Measurements from ENCODE around the gene P2RX4. TPM values are rescaled to one million over a fixed set of nuclear protein-coding genes. Genes with fewer than 3 reads are reported as not detected.
"Not testable (repeated sequence)": the region's sequence is repeated elsewhere in the genome, so short reads cannot be mapped to it uniquely, and the experiment has no call there.

Gene P2RX4
- total and polyA plus RNA-seq, 9 donors = 9.7 to 16.2 (median 13.2) TPM

GRCh38 chr12:121253638-121254335 is 43.9 kb downstream of the P2RX4 start:
- WGBS (ENCODE audit: insufficient coverage) = 80% methylated on average over 4 of the region's 15 CpGs
- Histone ChIP-seq H3K27me3 (ENCODE audit: control insufficient read depth, insufficient read depth, low read length) (no peaks in the 10 kb centered on the region), H3K4me1 (ENCODE audit: control insufficient read depth, insufficient read depth, low read length) (no peaks in the 10 kb centered on the region), H3K4me3 (ENCODE audit: low read length) (no peak overlapping the region), H3K27ac (ENCODE audit: low read length) (no peak overlapping the region), H3K36me3 (ENCODE audit: control insufficient read depth, insufficient read depth, low read length) (peaks cover 60% of the 10 kb centered on the region), H3K9me3 (replicated peaks; ENCODE audit: control insufficient read depth, low read depth, low read length) (no peaks in the 10 kb centered on the region)
- no peak for DNase-seq

- 93% methylated on average over 3 of the region's 9 CpGs for WGBS (ENCODE audit: insufficient coverage)
- Histone ChIP-seq H3K9me3 (replicated peaks; ENCODE audit: control insufficient read depth, low read depth, low read length) (no peaks in the 10 kb centered on the region), H3K4me1 (ENCODE audit: control insufficient read depth, insufficient read depth, low read length) (no peaks in the 10 kb centered on the region), H3K27me3 (ENCODE audit: control insufficient read depth, insufficient read depth, low read length) (no peaks in the 10 kb centered on the region), H3K27ac (ENCODE audit: low read length) (no peak overlapping the region), H3K36me3 (ENCODE audit: control insufficient read depth, insufficient read depth, low read length) (peaks cover 56% of the 10 kb centered on the region), H3K4me3 (ENCODE audit: low read length) (no peak overlapping the region)
- no peak for DNase-seq
These were observed 45.5 kb downstream of the P2RX4 start for GRCh38 chr12:121255433-121255832.

- DNase-seq; H3K27ac ChIP-seq (ENCODE audit: low read length); H3K4me3 ChIP-seq (ENCODE audit: low read length); H3K27me3 ChIP-seq (ENCODE audit: control insufficient read depth, insufficient read depth, low read length); H3K4me1 ChIP-seq (ENCODE audit: control insufficient read depth, insufficient read depth, low read length); H3K9me3 ChIP-seq (replicated peaks; ENCODE audit: control insufficient read depth, low read depth, low read length): not testable (repeated sequence)
- WGBS (ENCODE audit: insufficient coverage) = 85% methylated on average over 2 of the region's 8 CpGs
- H3K36me3 ChIP-seq (ENCODE audit: control insufficient read depth, insufficient read depth, low read length) = peaks cover 61% of the 10 kb centered on the region
These were observed 47.9 kb downstream of the P2RX4 start for GRCh38 chr12:121257704-121258449.

- WGBS (ENCODE audit: insufficient coverage) = 94% methylated on average over 9 of the region's 11 CpGs
- DNase-seq = no peak
- peaks cover 61% of the 10 kb centered on the region for H3K36me3 ChIP-seq (ENCODE audit: control insufficient read depth, insufficient read depth, low read length)
- H3K4me3 ChIP-seq (ENCODE audit: low read length) = no peak overlapping the region
- H3K9me3 ChIP-seq (replicated peaks; ENCODE audit: control insufficient read depth, low read depth, low read length) = no peaks in the 10 kb centered on the region
- no peak overlapping the region for H3K27ac ChIP-seq (ENCODE audit: low read length)
- no peaks in the 10 kb centered on the region for H3K27me3 ChIP-seq (ENCODE audit: control insufficient read depth, insufficient read depth, low read length)
- H3K4me1 ChIP-seq (ENCODE audit: control insufficient read depth, insufficient read depth, low read length) = no peaks in the 10 kb centered on the region
These were observed 49.1 kb downstream of the P2RX4 start for GRCh38 chr12:121259074-121259473.

GRCh38 chr12:121260091-121260490 is 50.2 kb downstream of the P2RX4 start:
- Histone ChIP-seq H3K36me3 (ENCODE audit: control insufficient read depth, insufficient read depth, low read length) (peaks cover 53% of the 10 kb centered on the region), H3K27ac (ENCODE audit: low read length) (no peak overlapping the region), H3K27me3 (ENCODE audit: control insufficient read depth, insufficient read depth, low read length) (no peaks in the 10 kb centered on the region), H3K9me3 (replicated peaks; ENCODE audit: control insufficient read depth, low read depth, low read length) (no peaks in the 10 kb centered on the region), H3K4me1 (ENCODE audit: control insufficient read depth, insufficient read depth, low read length) (no peaks in the 10 kb centered on the region), H3K4me3 (ENCODE audit: low read length) (no peak overlapping the region)
- DNase-seq = no peak
- WGBS (ENCODE audit: insufficient coverage) = 90% methylated on average over 5 of the region's 7 CpGs

- no peaks in the 10 kb centered on the region for H3K27me3 ChIP-seq (ENCODE audit: control insufficient read depth, insufficient read depth, low read length)
- H3K4me1 ChIP-seq (ENCODE audit: control insufficient read depth, insufficient read depth, low read length) = no peaks in the 10 kb centered on the region
- WGBS (ENCODE audit: insufficient coverage) = 97% methylated on average over 6 of the region's 6 CpGs
- no peaks in the 10 kb centered on the region for H3K9me3 ChIP-seq (replicated peaks; ENCODE audit: control insufficient read depth, low read depth, low read length)
- peaks cover 53% of the 10 kb centered on the region for H3K36me3 ChIP-seq (ENCODE audit: control insufficient read depth, insufficient read depth, low read length)
- no peak for DNase-seq
- no peak overlapping the region for H3K27ac ChIP-seq (ENCODE audit: low read length)
- no peak overlapping the region for H3K4me3 ChIP-seq (ENCODE audit: low read length)
These were observed 51.5 kb downstream of the P2RX4 start for GRCh38 chr12:121261398-121261797.

- no peak overlapping the region for H3K27ac ChIP-seq (ENCODE audit: low read length)
- no peak for DNase-seq
- no peak overlapping the region for H3K4me3 ChIP-seq (ENCODE audit: low read length)
- no peaks in the 10 kb centered on the region for H3K27me3 ChIP-seq (ENCODE audit: control insufficient read depth, insufficient read depth, low read length)
- H3K4me1 ChIP-seq (ENCODE audit: control insufficient read depth, insufficient read depth, low read length) = no peaks in the 10 kb centered on the region
- H3K9me3 ChIP-seq (replicated peaks; ENCODE audit: control insufficient read depth, low read depth, low read length) = no peaks in the 10 kb centered on the region
- peaks cover 56% of the 10 kb centered on the region for H3K36me3 ChIP-seq (ENCODE audit: control insufficient read depth, insufficient read depth, low read length)
- WGBS (ENCODE audit: insufficient coverage) = 89% methylated on average over 5 of the region's 10 CpGs
These were observed 53.4 kb downstream of the P2RX4 start for GRCh38 chr12:121263206-121263935.

GRCh38 chr12:121264135-121264534 is 54.2 kb downstream of the P2RX4 start:
- Histone ChIP-seq H3K27ac (ENCODE audit: low read length) (no peak overlapping the region), H3K9me3 (replicated peaks; ENCODE audit: control insufficient read depth, low read depth, low read length) (no peaks in the 10 kb centered on the region), H3K4me1 (ENCODE audit: control insufficient read depth, insufficient read depth, low read length) (no peaks in the 10 kb centered on the region), H3K27me3 (ENCODE audit: control insufficient read depth, insufficient read depth, low read length) (no peaks in the 10 kb centered on the region), H3K36me3 (ENCODE audit: control insufficient read depth, insufficient read depth, low read length) (peaks cover 59% of the 10 kb centered on the region), H3K4me3 (ENCODE audit: low read length) (no peak overlapping the region)
- no peak for DNase-seq
- 76% methylated on average over 6 of the region's 8 CpGs for WGBS (ENCODE audit: insufficient coverage)

- 89% methylated on average over 3 of the region's 10 CpGs for WGBS (ENCODE audit: insufficient coverage)
- H3K27ac ChIP-seq (ENCODE audit: low read length) = no peak overlapping the region
- no peaks in the 10 kb centered on the region for H3K9me3 ChIP-seq (replicated peaks; ENCODE audit: control insufficient read depth, low read depth, low read length)
- H3K4me3 ChIP-seq (ENCODE audit: low read length) = no peak overlapping the region
- peaks cover 58% of the 10 kb centered on the region for H3K36me3 ChIP-seq (ENCODE audit: control insufficient read depth, insufficient read depth, low read length)
- H3K27me3 ChIP-seq (ENCODE audit: control insufficient read depth, insufficient read depth, low read length) = no peaks in the 10 kb centered on the region
- no peaks in the 10 kb centered on the region for H3K4me1 ChIP-seq (ENCODE audit: control insufficient read depth, insufficient read depth, low read length)
- no peak for DNase-seq
These were observed 55.1 kb downstream of the P2RX4 start for GRCh38 chr12:121264951-121265515.

GRCh38 chr12:121267822-121268221 is 57.9 kb downstream of the P2RX4 start:
- H3K4me1 ChIP-seq (ENCODE audit: control insufficient read depth, insufficient read depth, low read length) = no peaks in the 10 kb centered on the region
- H3K4me3 ChIP-seq (ENCODE audit: low read length) = no peak overlapping the region
- H3K27ac ChIP-seq (ENCODE audit: low read length) = no peak overlapping the region
- WGBS (ENCODE audit: insufficient coverage) = no CpG with 5 or more reads among the region's 1 CpG
- no peaks in the 10 kb centered on the region for H3K27me3 ChIP-seq (ENCODE audit: control insufficient read depth, insufficient read depth, low read length)
- H3K9me3 ChIP-seq (replicated peaks; ENCODE audit: control insufficient read depth, low read depth, low read length) = no peaks in the 10 kb centered on the region
- no peak for DNase-seq
- H3K36me3 ChIP-seq (ENCODE audit: control insufficient read depth, insufficient read depth, low read length) = peaks cover 43% of the 10 kb centered on the region

Data from muscle of leg (tissue), 11 donors.